Effector memory CD8-positive, alpha-beta T cell (primary cell): ENCODE results near the gene MAPK1.
"Not testable (repeated sequence)": the region's sequence is repeated elsewhere in the genome, so short reads cannot be mapped to it uniquely, and the experiment has no call there.

Experiments used
- ATAC-seq: fragments of 150-1000 bp; cut with Tn5 transposase; replicated peaks from 2 replicates; pipeline ENCODE4 v1.10.0; 2021; ENCODE audit warnings: mild to moderate bottlenecking, moderate library complexity
- DNase-seq, 3 experiments: peaks; one replicate each; pipeline ENCODE4 v3.0.0; 2021
- H3K27ac Mint-ChIP-seq, 2 donors: one replicate each; pipeline ENCODE4 v1.8.0; 2022; ENCODE audit warnings: mild to moderate bottlenecking in 2 of 2, mixed read lengths in 2 of 2, moderate library complexity in 2 of 2
- H3K27me3 Mint-ChIP-seq, 2 donors: one replicate each; pipeline ENCODE4 v1.8.0; 2022; ENCODE audit warnings: mixed read lengths in 2 of 2
- H3K36me3 Mint-ChIP-seq: one replicate; pipeline ENCODE4 v1.8.0; 2022; ENCODE audit warnings: mild to moderate bottlenecking, moderate library complexity, mixed read lengths; ENCODE audit not compliant: insufficient read depth
- H3K4me1 Mint-ChIP-seq, 2 donors: one replicate each; pipeline ENCODE4 v1.8.0; 2022; ENCODE audit warnings: low read depth in 2 of 2, mixed read lengths in 2 of 2
- H3K4me3 Mint-ChIP-seq, 2 donors: one replicate each; pipeline ENCODE4 v1.8.0; 2022; ENCODE audit warnings: mild to moderate bottlenecking in 2 of 2, mixed read lengths in 2 of 2, moderate library complexity in 2 of 2
- H3K9me3 Mint-ChIP-seq, 2 donors: one replicate each; pipeline ENCODE4 v1.8.0; 2022; ENCODE audit warnings: mixed read lengths in 2 of 2

The MAPK1 gene

DNA sequence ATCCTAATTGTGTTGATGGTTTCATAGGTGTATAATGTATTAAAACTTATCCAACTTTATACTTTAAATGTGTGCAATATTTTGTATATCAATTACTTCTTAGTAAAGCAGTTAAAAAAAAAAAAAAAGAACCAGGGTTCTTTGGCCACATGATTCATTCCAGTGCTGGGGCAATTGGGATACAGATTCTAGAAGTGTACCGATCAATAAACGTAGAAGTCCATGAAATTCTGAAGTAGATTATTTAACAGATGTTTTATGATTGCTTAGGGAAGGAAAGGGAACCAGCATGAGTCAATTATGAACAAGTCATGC, 51.0 kb downstream of the MAPK1 start:
- Mint-ChIP-seq H3K4me1 (peaks cover 49 to 74% of the 10 kb centered on the region in 2 donors), H3K27ac (peak overlapping the region; percentile 95 to 99), H3K36me3 (peaks cover 15% of the 10 kb centered on the region), H3K27me3 (no peaks in the 10 kb centered on the region), H3K9me3 (no peaks in the 10 kb centered on the region), H3K4me3 (peak overlapping the region; percentile 62 to 78)
- no peak for ATAC-seq
- DNase-seq, result no peak

- ATAC-seq, result no peak
- Mint-ChIP-seq H3K9me3 (no peaks in the 10 kb centered on the region), H3K27ac (peak overlapping the region; percentile 95 to 99), H3K4me3 (peak overlapping the region; percentile 62 to 78), H3K36me3 (peaks cover 18% of the 10 kb centered on the region), H3K4me1 (peaks cover 50 to 72% of the 10 kb centered on the region in 2 donors), H3K27me3 (no peaks in the 10 kb centered on the region)
- DNase-seq, result no peak
Measured at GRCh38 chr22:21815958-21816357, 51.5 kb downstream of the MAPK1 start.

DNA sequence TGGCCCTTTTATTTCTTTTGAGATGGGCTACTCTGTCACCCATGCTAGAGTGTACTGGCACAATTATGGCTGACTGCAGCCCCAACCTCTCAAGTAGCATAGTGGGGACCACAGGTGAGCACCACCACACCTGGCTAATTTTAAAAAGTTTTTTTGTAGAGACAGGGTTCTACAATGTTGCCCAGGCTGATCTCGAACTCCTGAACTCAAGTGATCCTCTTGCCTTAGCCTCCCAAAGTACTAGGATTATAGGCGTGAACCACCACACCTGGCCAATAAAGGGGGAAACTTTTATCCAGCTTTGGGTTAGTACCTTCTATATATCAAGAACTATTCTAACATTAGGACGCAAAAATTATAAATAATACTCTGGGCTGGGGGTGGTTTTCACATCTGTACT, 52.1 kb downstream of the MAPK1 start:
- Mint-ChIP-seq H3K27ac (peak overlapping the region; percentile 95 to 99), H3K9me3 (no peaks in the 10 kb centered on the region)

GRCh38 chr22:21811982-21812381, 55.5 kb downstream of the MAPK1 start:
- no peak for ATAC-seq
- Mint-ChIP-seq H3K27me3 (no peaks in the 10 kb centered on the region), H3K9me3 (no peaks in the 10 kb centered on the region), H3K4me1 (peaks cover 30 to 64% of the 10 kb centered on the region in 2 donors), H3K27ac (peak overlapping the region; percentile 19 to 80), H3K4me3 (peak overlapping the region in 1 of 2 donors; percentile 29), H3K36me3 (peaks cover 27% of the 10 kb centered on the region)
- DNase-seq, result no peak

More for the DNA sequence above, 52.1 kb downstream of the MAPK1 start:
- DNase-seq (no peak), ATAC-seq (no peak)
- Mint-ChIP-seq H3K4me1 (peaks cover 50 to 75% of the 10 kb centered on the region in 2 donors), H3K4me3 (peak overlapping the region in 1 of 2 donors; percentile 19), H3K36me3 (peaks cover 21% of the 10 kb centered on the region), H3K27me3 (no peaks in the 10 kb centered on the region)

DNA sequence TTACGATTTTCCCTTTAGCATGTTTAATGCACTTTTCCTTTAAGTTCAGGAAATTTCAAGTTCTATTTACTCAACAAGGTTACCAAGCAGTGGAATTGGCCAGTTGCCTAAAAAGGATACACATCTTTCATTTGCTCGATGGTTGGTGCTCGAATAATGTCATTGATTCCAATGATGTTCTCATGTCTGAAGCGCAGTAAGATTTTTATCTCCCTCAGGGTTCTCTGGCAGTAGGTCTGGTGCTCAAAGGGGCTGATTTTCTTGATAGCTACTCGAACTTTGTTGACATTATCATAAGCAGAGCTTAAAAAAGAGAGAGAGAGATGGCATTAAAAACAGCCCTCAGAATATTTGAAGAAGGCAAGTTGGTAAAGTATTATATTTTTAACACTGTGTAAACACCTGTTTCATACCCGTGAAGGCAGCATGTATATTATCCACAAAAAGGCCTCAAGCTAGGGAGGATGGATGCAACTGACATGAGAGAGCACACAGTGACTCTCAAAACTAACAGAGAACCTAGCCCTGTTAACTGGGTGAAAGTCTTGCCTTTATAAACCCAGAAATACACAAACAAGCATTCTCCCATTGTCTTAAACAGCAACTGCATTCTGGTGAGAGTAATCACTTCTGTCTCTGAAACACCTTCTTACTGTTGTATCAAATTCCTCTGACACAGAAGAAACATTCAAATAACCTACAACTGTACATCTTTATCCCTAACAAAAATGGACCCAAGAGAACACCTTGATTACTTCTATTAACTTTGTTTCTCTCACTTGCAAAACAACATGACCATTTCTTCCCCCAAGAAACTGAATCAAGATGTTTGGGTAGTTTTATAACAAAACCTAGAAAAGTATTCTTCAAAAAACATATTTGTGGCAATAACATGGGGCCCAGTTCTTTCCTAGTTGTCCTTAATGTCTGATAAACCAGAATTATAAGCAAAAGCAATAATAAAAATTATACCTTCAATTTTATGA, 59.6 kb downstream of the MAPK1 start:
- H3K27me3 Mint-ChIP-seq, result no peaks in the 10 kb centered on the region
- peak overlapping the region; percentile 49 to 66 for H3K27ac Mint-ChIP-seq
- H3K9me3 Mint-ChIP-seq, result no peaks in the 10 kb centered on the region
- H3K36me3 Mint-ChIP-seq, result peaks cover 52% of the 10 kb centered on the region
- ATAC-seq (no peak), DNase-seq (no peak)
- H3K4me3 Mint-ChIP-seq, result no peak overlapping the region
- peaks cover 14 to 43% of the 10 kb centered on the region in 2 donors for H3K4me1 Mint-ChIP-seq

- peaks cover 63% of the 10 kb centered on the region for H3K36me3 Mint-ChIP-seq
- H3K27me3 Mint-ChIP-seq, H3K9me3 Mint-ChIP-seq, DNase-seq, H3K4me3 Mint-ChIP-seq, ATAC-seq: not testable (repeated sequence)
- H3K4me1 Mint-ChIP-seq, result peaks cover 8 to 26% of the 10 kb centered on the region in 2 donors
- H3K27ac Mint-ChIP-seq, result peak overlapping the region in 1 of 2 donors; percentile 49
Measured at GRCh38 chr22:21805325-21805724, 62.1 kb downstream of the MAPK1 start.

DNA sequence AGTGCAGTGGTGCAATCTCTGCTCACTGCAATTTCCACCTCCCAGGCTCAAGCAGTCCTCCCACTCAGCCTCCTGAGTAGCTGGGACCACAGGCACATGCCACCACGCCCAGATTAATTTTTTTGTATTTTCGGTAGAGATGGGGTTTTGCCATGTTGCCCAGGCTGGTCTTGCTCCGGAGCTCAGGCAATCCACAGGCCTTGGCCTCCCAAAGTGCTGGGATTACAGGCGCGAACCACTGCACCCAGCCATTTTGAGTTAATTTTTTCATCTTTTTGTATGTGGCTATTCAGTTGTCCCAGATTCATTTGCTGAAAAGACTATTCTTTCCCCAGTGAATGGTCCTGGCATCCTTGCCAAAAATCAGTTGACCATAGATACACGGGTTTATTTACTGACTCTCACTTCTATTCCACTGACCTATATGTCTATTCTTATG, 63.6 kb downstream of the MAPK1 start:
- Mint-ChIP-seq H3K4me1 (peaks cover 8 to 20% of the 10 kb centered on the region in 2 donors), H3K4me3 (no peak overlapping the region), H3K27me3 (no peaks in the 10 kb centered on the region), H3K27ac (peak overlapping the region; percentile 38 to 64), H3K36me3 (peaks cover 76% of the 10 kb centered on the region), H3K9me3 (no peaks in the 10 kb centered on the region)
- ATAC-seq, result no peak
- no peak for DNase-seq

GRCh38 chr22:21802673-21803072, 64.8 kb downstream of the MAPK1 start:
- H3K9me3 Mint-ChIP-seq, result no peaks in the 10 kb centered on the region
- H3K36me3 Mint-ChIP-seq, result peaks cover 82% of the 10 kb centered on the region
- no peak overlapping the region for H3K4me3 Mint-ChIP-seq
- ATAC-seq (no peak), DNase-seq (no peak)
- no peaks in the 10 kb centered on the region for H3K27me3 Mint-ChIP-seq
- H3K4me1 Mint-ChIP-seq, result peaks cover 3 to 14% of the 10 kb centered on the region in 2 donors
- peak overlapping the region; percentile 9 to 16 for H3K27ac Mint-ChIP-seq

DNA sequence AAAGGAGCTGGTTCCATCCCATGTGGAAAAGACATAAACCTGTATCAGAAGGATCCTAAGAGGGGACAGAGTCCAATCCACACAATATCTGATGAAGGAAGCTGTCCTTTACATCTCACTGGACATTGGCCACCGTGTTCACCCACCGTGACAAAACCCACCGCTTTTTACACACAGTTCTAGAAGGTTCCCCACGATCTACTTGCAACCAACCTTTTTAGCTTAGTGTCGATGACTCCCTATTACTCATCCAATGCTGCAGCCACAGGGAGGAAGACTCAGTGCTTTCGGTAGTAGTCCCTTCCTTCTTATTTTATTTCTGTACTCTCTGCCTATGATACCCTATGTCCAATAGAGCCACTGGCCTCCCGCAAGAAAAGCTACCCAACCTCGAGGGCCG, 65.4 kb downstream of the MAPK1 start:
- Mint-ChIP-seq H3K27me3 (no peaks in the 10 kb centered on the region), H3K4me3 (no peak overlapping the region), H3K27ac (peak overlapping the region; percentile 9 to 79), H3K36me3 (peaks cover 82% of the 10 kb centered on the region), H3K9me3 (no peaks in the 10 kb centered on the region), H3K4me1 (peaks cover 3 to 14% of the 10 kb centered on the region in 2 donors)
- DNase-seq, result no peak
- ATAC-seq, result no peak

DNA sequence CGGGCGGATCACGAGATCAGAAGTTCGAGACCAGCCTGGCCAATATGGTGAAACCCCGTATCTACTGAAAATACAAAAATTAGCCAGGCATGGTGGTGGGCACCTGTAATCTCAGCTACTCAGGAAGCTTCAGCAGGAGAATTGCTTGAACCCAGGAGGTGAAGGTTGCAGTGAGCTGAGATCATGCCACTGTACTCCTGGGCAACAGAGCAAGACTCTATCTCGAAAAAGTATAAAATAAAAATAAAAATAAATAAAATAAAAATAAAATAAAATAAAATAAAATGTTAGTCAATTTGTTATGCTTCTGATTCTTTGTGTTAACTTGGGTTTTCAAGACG, 66.2 kb downstream of the MAPK1 start:
- not testable (repeated sequence) for ATAC-seq, DNase-seq, H3K4me3 Mint-ChIP-seq, H3K27me3 Mint-ChIP-seq, H3K9me3 Mint-ChIP-seq
- H3K4me1 Mint-ChIP-seq, result peaks cover 2 to 19% of the 10 kb centered on the region in 2 donors
- peaks cover 75% of the 10 kb centered on the region for H3K36me3 Mint-ChIP-seq
- peak overlapping the region; percentile 9 to 79 for H3K27ac Mint-ChIP-seq

- no peak for ATAC-seq
- Mint-ChIP-seq H3K9me3 (no peaks in the 10 kb centered on the region), H3K4me3 (no peak overlapping the region), H3K27ac (no peak overlapping the region), H3K36me3 (peaks cover 71% of the 10 kb centered on the region), H3K27me3 (no peaks in the 10 kb centered on the region), H3K4me1 (peaks cover 0 to 25% of the 10 kb centered on the region in 2 donors)
- no peak for DNase-seq
Measured at GRCh38 chr22:21800552-21801303, 66.7 kb downstream of the MAPK1 start.

DNA sequence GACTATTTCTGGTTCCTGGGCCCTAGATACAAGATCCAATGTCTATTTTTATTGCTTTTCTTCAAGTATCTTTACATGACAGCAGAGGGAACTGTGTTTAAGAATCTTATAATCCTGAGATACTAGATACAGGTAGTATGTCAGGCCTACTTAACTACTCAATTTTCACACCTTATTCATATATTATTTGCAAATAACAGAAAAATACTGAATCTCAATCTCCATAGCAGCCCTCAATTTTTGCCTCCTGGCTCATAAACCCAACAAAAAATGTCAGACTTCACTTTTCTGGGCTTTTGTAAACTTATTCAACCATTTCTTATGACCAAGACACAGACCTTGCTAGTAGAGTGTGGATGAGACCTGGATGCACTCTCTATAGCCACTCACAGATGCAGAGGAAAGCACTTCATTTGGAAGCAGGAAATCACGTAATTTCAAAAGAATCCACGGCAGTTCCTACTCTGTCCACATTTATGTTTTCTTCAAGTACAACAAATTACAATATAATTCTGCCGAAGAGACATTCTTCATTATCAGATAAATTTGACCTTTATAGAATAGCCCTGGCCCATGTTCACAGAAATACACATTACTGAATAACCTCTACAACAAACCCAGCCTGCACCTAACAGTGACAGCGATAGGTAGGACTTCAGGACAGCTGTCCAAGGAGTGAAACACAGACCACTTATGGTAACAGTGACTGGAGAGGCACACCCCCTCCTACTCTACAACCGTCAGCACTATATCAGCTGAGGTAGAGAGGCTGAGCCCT, 69.8 kb downstream of the MAPK1 start:
- no peak overlapping the region for H3K4me3 Mint-ChIP-seq
- H3K27ac Mint-ChIP-seq, result peak overlapping the region; percentile 33 to 39
- H3K4me1 Mint-ChIP-seq, result peaks cover 0 to 18% of the 10 kb centered on the region in 2 donors
- ATAC-seq (no peak), DNase-seq (no peak)
- H3K9me3 Mint-ChIP-seq, result no peaks in the 10 kb centered on the region
- H3K36me3 Mint-ChIP-seq, result peaks cover 66% of the 10 kb centered on the region
- no peaks in the 10 kb centered on the region for H3K27me3 Mint-ChIP-seq

DNA sequence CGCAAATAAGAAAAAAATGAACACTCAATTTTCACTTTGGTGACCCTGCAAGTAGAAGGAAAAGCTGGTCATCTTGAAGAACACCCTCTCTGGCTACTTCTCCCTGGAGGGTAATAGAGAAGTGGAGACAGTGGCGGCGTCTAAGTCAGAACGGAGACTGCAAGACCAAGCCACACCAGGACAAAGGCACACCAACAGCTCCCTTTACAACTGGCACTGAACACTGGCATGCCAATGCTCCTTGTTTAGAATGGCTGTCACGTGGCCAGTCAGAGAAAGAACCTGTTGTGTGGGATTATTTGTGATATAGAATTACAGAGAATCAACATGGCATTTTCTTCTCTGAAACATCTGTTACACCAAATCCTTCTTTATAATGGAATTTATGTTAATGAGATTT, 70.6 kb downstream of the MAPK1 start:
- peaks cover 60% of the 10 kb centered on the region for H3K36me3 Mint-ChIP-seq
- H3K4me1 Mint-ChIP-seq, result peaks cover 0 to 21% of the 10 kb centered on the region in 2 donors
- no peak for ATAC-seq
- H3K9me3 Mint-ChIP-seq, result no peaks in the 10 kb centered on the region
- H3K4me3 Mint-ChIP-seq, result no peak overlapping the region
- H3K27ac Mint-ChIP-seq, result peak overlapping the region in 1 of 2 donors; percentile 33
- no peaks in the 10 kb centered on the region for H3K27me3 Mint-ChIP-seq
- DNase-seq, result no peak
